Measurements from ENCODE around the gene CPSF4.

Gene CPSF4

DNA sequence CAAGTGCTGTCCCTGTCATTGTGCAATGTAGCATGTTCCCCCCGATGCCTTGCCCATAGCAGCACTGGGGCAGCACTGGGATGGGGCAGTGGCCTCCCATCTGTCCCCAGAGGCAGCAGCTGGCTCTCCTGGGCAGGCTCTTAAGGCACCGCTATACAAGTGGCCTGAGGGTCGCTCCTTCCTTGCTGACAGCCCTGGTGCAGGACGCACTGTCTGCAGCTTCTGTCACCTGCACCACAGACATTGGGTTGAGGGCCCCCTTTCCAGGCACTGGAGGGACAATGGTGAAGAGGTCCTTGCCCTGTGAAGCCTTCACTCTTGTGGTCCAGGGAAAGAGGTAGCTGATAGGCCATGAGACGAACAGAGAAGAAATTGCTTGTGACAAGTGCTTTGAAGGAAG lies 10.6 kb downstream of the CPSF4 start:
- no peak for DNase-seq

DNA sequence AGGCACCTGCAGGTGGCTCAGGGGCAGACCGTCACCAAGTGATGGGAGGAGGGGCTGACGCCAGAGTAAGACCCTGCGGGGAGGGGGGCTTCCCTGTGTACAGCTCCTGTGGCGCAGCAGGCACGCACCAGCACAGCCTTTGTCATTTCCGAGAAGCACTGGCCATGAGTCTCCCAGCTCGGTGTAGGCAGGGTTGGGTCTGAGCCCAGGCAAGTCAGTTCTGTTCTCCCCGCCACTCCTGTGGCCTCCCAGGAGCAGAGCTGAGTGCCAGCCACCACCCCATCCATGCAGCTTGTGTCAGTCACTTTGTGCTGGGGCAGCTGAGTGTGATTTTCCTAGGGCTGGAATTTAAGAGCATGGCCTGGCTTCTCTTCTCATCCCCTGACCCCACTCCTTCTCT lies 13.2 kb downstream of the CPSF4 start:
- DNase-seq, result no peak

- no peak for DNase-seq
These were observed 13.8 kb downstream of the CPSF4 start for GRCh38 chr7:99452541-99452940.

DNA sequence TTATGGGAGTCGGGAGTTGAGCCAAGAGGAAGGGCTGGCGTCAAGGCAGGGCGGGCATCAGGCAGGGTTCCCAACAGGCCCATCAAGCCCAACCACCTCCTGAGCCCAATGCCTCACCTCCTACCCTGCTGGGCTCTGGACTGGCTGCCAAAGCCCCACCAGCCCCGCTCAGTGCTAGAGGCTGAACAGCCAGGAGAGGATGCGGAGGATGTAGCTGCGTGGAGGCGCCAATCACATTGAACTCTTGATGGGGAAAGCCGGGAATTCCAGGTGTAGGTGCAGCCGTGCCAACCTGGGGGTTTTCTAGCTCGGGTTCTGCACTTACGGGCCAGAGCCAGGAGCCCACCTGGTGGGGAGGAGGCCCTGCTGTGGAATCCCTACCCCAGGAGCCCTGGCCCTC lies 14.4 kb downstream of the CPSF4 start:
- no peak for DNase-seq

DNA sequence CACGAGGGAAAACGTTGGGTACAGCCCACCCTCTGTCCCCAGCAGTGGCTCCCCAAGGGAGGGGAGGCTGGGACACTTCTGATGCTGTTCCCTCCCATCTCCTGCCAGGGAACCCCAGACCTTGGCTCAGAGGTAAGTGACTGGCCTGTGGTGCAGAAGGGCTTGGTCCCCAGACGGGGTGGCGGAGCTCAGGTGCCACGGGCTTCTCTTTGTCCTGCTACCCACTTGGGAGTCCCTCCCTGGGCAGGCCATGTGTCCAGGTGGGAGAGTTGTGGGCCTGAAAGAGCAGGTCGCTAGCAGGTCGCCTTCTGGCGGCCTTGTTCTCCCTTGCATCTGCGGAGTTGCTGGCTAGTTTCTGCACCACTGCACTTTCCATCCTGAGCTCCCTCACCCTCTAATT lies 17.1 kb downstream of the CPSF4 start:
- no peak for DNase-seq

GRCh38 chr7:99456288-99456687 lies 17.5 kb downstream of the CPSF4 start:
- no peak for DNase-seq

DNA sequence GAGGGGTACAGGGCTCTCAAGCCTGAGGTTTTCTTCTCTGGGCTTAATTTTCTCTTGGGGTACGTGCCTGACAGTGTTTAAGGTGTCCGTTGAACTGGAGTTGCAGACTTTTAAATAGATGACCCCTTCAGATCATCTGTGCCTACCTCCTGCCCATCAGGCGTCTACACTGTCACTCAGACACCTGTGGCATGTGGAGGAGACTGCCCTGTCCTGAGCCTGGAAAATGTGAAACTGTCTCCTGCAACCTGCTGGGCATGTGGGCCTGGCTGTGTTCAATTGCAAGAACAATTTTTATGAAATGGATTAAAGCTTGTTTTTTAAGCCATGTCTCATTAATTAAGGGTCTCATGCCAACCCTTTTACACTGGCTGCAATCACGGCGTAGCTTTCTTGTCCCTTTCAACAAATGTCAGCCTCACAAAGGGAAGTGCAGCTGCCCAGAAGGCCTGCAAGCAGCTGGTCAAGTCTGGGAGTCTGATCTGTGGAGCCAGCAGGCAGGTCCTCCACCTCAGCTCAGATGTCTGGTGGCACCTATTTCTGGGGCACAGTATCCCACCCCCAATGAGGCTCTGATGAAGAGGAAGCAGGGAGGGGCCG lies 18.4 kb downstream of the CPSF4 start:
- no peak for DNase-seq

DNA sequence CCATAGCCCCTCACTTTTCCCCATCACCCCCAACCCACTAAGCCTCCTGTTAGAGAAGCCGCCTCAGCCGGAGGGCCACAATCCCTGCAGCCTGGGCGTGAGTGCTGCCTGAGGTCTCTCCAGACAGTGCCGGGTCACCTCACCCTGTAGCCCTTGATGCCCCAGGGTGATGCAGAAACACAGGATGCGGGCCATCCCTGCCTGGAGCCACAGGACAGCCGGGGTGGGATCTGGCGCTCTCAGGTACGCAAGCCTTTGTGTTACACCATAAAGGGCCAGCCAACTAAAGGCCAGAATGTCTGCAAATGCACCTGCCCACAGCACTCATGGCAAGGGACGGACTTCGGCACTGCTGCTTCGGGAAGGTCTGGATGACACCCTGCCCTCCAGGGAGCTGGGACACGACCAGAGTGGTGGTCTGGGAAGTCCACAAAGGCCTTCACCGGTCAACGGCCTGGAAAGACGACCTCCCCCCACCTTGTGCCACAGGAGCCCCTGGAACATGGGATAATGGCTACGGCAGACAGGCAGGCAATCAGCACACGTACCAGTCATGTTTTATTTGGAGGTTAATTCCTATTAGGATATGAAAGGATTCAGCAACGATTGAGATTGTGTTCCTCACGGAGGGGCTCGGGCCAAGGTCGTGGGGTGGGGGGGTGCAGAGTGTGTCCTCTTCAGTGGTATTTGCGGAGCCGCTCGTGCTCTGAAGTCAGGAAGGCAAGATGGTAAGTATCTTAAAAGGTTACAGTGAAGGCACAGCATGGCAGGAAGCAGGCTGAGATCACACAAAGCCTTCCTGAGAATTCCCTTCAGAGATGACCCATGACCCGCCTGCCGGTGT lies 19.1 kb downstream of the CPSF4 start:
- DNase-seq, result no peak

DNA sequence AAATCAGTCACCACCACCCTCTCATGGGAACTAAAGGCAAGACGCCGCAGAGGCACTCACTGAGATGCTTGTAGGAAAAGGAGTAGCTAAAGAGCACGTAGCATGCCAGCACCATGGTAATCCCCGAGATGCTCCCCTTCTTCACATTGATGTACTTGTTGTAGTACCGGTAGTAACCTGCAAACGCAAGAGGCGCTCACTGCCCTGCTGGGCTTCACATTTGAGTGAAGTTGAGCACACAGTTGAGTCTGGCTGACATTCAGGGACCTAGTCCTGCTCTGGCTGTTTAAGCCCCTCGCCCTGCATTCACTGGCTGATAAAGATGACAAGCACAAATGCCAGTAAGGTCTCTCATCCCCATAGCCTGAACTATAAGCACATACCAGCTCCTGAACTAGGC lies 20.3 kb downstream of the CPSF4 start:
- DNase-seq, result no peak

DNA sequence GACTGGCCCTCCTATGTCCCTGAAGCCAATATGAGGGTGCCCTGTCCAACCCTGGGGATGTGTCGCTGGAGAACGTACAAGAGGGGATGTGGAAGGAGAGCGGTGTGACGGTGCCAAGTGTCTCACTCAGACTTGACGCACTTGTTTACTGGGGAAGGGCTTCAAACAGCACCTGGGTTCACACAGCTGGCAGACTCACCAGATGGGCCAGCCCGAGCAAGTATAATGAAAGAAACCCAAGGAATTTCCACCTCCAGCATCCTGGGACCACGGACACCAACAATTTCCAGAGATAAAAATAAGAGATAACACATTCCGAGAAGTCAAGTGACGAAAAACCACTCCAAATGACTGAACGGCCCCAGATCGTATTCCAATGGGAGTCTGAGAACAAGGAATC lies 21.9 kb downstream of the CPSF4 start:
- no peak for DNase-seq

- DNase-seq, result no peak
These were observed 22.5 kb downstream of the CPSF4 start for GRCh38 chr7:99461221-99461620.

DNA sequence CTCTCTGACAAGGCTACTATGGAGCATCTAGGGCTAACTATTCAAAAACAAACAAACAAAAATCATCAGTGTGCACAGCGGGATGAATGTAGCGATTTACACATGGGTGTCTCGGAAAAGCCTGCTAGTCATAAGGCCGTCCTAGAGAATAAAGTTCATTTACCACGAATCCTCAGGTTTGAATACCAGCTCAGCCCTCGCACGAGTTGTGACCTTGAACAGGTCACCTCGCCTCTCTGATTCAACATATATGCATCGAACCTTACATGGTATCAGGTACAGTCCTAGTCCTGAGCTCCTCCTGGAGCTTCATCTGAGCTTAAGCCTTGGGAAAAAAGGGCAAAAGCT lies 26.7 kb downstream of the CPSF4 start:
- DNase-seq, result no peak

DNA sequence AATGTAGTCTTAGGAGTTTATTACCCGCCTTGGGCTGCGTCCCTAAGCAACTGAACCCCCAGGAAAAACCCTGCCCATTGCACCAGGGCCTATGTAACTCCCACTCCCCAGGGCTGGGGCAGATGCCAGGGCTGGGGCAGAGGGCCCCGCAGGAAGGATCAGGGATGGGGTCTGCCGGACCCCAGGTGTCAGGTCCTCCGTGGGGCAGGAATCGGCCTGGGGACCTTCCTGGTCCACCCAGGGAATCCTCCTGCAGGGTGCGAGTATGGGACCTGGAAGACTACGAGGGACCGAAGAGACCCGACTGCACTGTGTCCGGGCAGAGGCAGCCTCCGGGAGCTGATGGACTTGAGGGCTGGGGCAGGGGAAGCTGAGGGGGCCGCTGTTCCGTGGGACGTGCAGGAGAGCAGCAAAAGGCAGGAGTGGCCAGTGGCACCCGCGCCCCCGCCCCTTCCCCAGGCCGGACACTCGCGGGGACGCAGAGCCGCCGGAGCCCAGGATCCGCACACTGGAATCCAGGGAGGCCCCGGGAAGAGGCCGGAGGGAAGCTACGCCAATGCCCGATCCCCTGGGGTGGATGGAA lies 29.7 kb downstream of the CPSF4 start:
- DNase-seq, result no peak

- DNase-seq, result no peak
These were observed 30.8 kb downstream of the CPSF4 start for GRCh38 chr7:99469381-99470065.

GRCh38 chr7:99472561-99473314 lies 34.0 kb downstream of the CPSF4 start, which contains the start of gene ZNF789:
ZNF789 (plus strand) TSS chr7:99472890; CDS start chr7:99476457, 3,567 bp downstream.
- peak; percentile 98 for DNase-seq

DNA sequence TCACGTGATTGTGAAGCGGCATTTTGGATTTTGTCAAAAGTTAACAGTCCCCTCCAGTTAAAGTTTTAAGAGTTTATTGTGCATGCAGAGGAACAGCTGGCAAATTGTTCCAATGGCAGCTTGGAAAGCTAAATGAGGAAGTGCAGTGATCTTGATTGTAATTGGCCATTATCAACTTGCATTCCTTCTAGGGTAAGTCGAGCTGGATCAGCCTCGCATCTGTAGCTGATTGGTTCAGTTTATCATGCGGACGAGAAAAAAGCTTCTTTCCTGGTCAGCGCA lies 34.5 kb downstream of the CPSF4 start:
- no peak for DNase-seq

GRCh38 chr7:99476107-99476506 lies 37.4 kb downstream of the CPSF4 start:
- no peak for DNase-seq

DNA sequence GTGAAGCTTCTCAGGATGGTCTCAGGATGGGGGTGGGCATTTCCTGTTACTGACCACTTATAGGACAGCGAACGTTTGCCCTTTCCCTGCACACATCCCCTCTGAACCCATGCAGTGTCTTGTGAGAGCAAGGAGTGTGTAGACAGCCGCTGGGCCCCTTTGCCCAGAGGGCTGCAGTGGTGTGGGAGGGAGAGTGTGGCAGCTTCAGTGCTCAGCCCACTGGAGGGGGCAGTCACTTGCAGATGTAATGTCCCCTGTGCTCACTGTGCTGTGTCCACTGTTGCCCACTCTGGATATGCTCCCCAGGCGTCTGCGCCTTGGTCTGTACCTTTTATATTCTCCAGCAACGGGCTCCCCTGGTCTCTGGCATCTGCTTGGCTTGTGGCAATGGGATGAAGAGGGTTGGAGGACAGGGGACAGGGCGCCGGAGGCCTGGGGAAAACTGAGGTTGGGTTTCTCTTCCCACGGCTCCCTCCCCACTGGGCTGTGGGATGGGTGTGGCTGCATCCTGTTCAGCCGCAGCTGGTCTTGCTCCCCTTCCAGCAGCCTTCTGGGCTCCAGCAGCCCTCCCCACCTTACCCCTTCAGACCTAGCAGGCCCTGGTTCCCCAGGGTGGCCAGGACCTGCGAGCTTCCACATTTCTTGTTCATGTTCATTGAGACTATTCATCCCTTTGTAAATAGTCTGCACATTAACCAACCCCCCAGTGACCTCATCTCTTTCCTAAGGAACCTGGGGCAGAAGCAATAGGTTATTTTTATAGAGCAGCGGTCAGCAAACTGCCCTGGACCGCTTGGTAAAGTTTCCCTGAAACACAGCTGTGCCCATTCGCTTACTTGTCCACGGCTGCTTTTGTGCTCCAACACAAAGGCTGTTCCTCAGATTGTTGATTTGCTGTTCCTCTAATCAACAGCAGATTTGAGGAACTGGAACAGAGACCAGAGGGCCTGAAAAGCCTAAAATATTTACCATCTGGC lies 40.0 kb downstream of the CPSF4 start:
- DNase-seq, result no peak

- no peak for DNase-seq
These were observed 46.4 kb downstream of the CPSF4 start for GRCh38 chr7:99485094-99485493.

DNA sequence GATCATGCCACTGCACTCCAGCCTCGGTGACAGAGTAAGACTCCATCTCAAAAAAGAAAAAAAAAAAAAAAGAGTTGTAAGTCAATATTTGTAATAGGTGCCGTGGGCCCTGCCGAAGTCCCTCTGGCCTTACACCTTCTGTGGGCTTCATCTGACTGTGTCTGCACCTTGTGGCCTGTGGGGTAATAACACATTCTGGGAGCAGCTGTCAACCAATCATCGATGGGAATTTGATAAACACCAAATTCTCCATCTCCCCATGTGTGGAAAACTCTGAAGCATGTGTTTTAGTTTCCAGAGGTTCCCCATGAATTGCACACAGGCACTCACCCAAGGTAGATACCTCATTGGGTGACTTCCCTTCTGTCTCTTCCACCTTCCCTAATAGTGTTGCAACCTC lies 50.5 kb downstream of the CPSF4 start:
- no peak for DNase-seq

DNA sequence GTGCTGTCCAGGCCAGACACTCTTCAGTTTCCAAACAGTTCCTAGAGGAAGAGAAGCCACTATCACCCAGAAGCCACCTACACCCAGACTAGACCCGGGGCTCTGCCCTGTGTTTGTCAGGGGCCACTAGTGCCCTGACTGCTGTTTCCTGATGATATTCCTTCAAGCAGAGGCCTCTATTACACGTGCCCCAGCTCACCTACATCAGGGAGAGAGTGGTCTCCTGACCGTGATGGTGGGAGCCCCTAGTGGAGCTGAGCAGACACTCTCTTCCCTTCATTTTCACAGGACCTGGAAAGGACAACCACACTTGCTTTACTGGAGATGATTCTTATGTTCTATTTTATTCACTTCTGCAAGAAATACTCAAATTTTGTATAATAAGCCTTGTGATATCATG lies 52.1 kb downstream of the CPSF4 start:
- no peak for DNase-seq

DNA sequence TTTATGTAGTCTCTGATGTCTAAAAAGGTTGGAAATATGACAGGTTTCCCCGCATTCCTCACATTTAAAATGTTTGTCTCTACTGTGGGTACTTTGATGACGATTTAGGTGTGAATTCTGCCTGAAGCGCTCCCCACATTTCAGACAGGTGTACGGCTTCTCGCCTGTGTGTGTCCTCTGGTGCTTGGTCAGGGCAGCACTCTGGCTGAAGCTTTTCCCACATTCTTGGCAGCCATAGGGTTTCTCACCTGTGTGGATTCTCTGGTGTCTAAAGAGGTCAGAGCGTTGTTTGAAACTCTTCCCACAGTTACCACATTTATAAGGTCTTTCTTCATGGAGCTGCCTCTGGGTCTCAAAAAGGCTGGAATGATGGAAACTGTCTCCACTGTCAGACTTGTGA lies 55.1 kb downstream of the CPSF4 start:
- DNase-seq, result no peak

All from NCI-H2227 treated with DMSO at 0.1 percent for 48 hours (cell line).